Measurements from ENCODE around the gene CGB1.

Gene CGB1

DNA sequence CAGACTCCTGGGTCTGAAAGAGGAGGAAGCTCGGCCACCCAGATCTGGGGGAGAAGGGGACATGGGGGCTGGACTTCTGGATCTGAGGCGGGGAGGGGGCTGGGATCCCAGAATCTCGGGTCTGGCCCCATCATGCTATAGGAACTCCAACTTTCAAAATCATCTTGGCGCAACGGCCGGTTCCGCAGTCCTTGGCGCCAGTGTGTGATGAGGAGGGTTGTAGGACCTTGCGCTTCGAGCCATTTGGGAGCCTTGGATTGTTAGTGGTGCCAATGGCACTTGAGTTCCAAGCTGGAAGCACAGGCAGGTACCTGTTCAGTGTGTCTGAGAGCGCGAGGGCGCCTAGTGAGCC lies 42.7 kb downstream of the CGB1 start:
- in situ Hi-C loops (cut with HindIII; ENCODE audit: low sequenced_read_pairs) = no loop called here
- H3K4me3 ChIP-seq (ENCODE audit: low read depth, low read length) = peak overlapping the region; percentile 93
- TF ChIP-seq, protein P1, sequence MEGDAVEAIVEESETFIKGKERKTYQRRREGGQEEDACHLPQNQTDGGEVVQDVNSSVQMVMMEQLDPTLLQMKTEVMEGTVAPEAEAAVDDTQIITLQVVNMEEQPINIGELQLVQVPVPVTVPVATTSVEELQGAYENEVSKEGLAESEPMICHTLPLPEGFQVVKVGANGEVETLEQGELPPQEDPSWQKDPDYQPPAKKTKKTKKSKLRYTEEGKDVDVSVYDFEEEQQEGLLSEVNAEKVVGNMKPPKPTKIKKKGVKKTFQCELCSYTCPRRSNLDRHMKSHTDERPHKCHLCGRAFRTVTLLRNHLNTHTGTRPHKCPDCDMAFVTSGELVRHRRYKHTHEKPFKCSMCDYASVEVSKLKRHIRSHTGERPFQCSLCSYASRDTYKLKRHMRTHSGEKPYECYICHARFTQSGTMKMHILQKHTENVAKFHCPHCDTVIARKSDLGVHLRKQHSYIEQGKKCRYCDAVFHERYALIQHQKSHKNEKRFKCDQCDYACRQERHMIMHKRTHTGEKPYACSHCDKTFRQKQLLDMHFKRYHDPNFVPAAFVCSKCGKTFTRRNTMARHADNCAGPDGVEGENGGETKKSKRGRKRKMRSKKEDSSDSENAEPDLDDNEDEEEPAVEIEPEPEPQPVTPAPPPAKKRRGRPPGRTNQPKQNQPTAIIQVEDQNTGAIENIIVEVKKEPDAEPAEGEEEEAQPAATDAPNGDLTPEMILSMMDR (IDR thresholded peaks at IDR 0.05; ENCODE audit: low read depth, low read length, missing control alignments) = no peak
- DNase-seq (ENCODE audit: low read depth) = no peak

DNA sequence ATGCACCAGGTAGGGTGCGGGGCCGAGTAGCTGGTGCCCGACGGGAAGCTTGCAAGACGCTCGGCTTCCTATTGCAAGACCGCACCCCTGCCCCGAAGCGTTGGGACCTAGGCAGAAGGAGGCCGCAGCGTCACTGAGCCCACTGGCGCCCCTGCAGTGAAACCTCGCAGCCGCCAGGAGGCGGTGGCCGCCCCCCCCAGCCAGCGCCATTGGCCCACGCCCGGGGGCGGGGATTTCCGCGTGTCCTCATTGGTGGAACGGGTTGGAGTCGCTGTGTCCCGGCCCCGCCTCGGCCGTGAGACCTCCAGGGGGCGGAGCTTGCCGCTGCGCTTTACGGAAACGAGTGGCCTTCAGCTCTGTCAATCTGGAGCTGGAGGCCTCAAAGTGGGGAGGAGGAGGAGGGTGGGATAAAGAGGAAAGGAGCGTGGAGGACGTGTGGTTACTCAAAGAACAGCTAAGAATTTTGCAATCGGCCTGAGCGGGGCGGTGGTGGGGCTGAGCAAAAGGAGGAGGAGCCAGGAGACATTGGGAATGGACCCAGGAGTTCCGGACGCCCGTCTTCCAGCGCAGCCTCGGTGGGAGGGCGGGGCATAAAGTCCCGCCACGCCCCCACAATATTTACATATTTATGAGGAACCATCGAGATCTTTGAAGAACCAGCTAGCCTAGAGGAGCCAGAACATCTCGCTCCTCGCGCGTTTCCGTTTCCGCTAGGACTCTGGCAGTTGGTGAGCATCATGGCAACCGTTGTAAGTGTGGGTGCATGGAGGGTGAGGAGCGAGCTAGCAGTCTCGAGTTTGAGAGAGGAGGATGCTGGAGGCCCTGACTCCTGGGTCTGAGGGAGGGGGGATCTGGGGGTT lies 43.3 kb downstream of the CGB1 start, which contains the start of the genes GYS1 and RUVBL2:
Gene GYS1 (minus strand): TSS at position 135 of the 860 bp plus-strand sequence. CDS start 197 bp downstream, outside the sequence.
Gene RUVBL2 (plus strand): TSS at position 713 of the 860 bp plus-strand sequence. CDS start 25 bp downstream, at position 738.
- in situ Hi-C loops (cut with HindIII; ENCODE audit: low sequenced_read_pairs) = no loop called here
- peak within 1 kb of the TSS; percentile 93 for H3K4me3 ChIP-seq (ENCODE audit: low read depth, low read length)
- TF ChIP-seq, protein P1 (IDR thresholded peaks at IDR 0.05; ENCODE audit: low read depth, low read length, missing control alignments) = peak; percentile 86
- DNase-seq (ENCODE audit: low read depth) = peak; percentile 99

DNA sequence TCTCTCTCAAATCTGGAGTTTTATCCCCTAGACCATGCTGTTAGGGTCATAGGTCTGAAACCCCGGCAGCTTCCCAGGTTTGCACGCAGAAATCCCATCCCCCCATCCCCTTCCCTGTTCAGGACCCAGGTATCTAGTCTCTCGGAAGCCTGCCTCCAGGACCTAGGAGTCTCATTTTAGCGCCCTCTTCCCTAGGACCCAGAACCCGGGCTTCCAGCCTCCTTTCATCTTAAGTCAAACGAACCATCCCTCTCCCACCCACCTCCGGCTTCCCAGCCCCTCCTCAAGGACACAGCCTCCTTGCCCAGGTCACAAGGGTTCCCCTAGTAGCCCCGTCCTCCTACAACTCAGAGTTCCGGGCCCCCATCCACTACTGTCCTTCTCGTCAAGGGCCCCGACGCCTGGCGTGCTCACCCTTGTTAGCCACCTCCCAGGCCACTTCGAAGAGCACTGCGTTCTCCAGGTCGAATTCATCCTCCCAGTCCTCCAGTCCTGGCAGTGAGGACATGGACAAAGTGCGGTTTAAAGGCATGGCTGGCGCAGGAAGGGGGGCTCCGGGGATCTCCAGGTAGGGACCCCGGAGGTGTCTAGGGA lies 44.0 kb downstream of the CGB1 start:
- in situ Hi-C loops (cut with HindIII; ENCODE audit: low sequenced_read_pairs) = no loop called here
- no peak for DNase-seq (ENCODE audit: low read depth)
- H3K4me3 ChIP-seq (ENCODE audit: low read depth, low read length) = peak overlapping the region; percentile 93
- TF ChIP-seq, protein P1 (IDR thresholded peaks at IDR 0.05; ENCODE audit: low read depth, low read length, missing control alignments) = no peak

DNA sequence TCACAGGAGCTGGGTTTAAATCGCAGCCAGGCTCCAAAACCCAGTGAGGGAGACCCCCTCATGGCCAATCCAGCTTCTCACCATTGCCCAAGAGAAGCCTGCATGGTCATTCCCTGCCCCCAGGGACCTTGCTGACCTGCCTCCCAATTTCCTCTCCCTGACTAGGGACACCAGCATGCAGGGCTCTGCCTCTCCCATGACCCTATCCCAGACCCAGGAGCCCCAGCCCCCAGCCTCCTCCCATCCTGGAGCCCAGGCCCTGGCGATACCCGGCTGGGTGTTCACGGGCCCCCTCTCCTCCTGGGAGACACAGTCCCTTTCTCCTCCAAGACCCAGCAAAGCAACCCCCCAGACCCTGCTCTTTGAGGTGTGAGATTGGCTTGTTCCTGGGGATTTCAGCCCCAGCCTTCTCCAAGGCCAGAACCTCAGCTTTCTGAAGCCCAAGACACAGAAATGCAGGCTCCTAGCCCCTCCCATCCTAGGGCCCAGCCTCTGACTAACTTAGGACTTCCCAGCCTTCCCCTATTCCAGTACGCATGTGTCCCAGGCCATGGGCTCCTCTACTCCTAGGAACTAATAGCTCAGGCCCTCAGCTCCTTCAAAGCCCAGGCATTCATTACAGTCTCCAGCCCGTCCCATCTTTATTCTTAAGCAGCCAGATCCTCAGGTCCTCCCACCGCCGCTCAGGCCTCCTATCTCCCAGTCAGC lies 44.7 kb downstream of the CGB1 start:
- in situ Hi-C loops (cut with HindIII; ENCODE audit: low sequenced_read_pairs) = no loop called here
- TF ChIP-seq, protein P1 (IDR thresholded peaks at IDR 0.05; ENCODE audit: low read depth, low read length, missing control alignments) = no peak
- peak overlapping the region; percentile 93 for H3K4me3 ChIP-seq (ENCODE audit: low read depth, low read length)
- DNase-seq (ENCODE audit: low read depth) = peak; percentile 58

DNA sequence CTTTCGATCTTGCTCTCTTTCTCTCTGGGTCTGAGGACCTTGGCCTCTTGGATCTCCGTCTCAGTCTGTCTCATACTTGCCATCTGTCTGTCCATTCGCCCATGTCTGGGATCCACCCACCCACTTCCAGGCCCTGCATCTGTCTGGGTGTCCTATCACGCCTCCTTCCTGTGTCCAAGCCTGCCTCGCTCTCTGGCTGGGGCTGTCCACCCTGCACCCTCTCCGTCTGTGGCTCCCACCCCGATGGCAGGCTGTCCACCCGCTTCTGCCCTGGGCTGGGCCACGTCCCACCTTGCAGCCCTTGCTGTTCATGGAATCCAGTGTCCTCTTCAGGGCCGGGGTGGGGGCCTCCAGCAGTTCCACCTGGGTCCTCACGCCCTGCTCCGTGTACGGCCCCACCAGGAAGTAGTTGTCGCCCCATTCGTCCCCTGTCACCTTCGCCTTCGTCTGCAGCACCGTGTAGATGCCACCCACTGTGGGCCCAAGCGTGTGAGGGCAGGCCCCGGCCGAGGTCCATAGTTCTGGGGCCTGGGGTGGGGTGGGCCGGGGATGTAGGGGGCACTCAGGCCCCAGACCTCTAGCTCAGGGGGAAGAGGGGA lies 45.6 kb downstream of the CGB1 start:
- H3K4me3 ChIP-seq (ENCODE audit: low read depth, low read length) = no peak overlapping the region
- TF ChIP-seq, protein P1 (IDR thresholded peaks at IDR 0.05; ENCODE audit: low read depth, low read length, missing control alignments) = no peak
- DNase-seq (ENCODE audit: low read depth) = no peak
- in situ Hi-C loops (cut with HindIII; ENCODE audit: low sequenced_read_pairs) = no loop called here

DNA sequence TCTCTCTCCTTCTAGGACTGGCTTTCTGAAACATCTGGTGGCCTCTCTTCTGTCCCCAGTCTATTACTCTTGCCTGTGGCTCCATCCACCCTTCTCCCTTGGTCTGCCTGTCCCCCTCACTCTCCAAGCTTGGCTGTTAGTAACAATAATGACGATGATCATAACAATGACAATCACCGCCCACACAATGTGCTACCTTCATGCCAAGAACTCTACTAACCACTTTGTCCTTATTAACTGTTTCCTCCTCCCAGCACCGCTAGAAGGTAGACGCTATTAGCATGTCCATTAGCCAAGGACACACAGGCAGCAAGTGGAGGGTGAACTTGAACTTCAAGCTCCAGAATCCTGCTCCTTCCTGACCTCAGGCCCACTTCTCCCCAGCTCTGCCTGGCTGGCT lies 46.3 kb downstream of the CGB1 start:
- no peak overlapping the region for H3K4me3 ChIP-seq (ENCODE audit: low read depth, low read length)
- in situ Hi-C loops (cut with HindIII; ENCODE audit: low sequenced_read_pairs) = no loop called here

More for the DNA sequence above, 46.3 kb downstream of the CGB1 start:
- TF ChIP-seq, protein P1 (IDR thresholded peaks at IDR 0.05; ENCODE audit: low read depth, low read length, missing control alignments) = no peak
- DNase-seq (ENCODE audit: low read depth) = no peak

Measured in astrocyte of the cerebellum (primary cell).